ENCODE data around the gene PIGV. TPM values are rescaled to one million over a fixed set of nuclear protein-coding genes. Genes with fewer than 3 reads are reported as not detected.

Gene PIGV
- total RNA-seq, 2 experiments from 2014 or later = 8.6 to 9.7 TPM

GRCh38 chr1:26814893-26815292 is 27.1 kb downstream of the PIGV start:
- CTCF ChIA-PET = interaction anchor here (1.1 to 1.4 kb wide), 2 partner anchors 15 to 18 kb away, joined by 3 to 5 read pairs; no protein-coding TSS in a partner anchor
- ATAC-seq = no peak
- H3K27me3 Mint-ChIP-seq = no peaks in the 10 kb centered on the region

GRCh38 chr1:26820784-26821269 is 33.1 kb downstream of the PIGV start:
- ATAC-seq (peak; percentile 94), DNase-seq (peak; percentile 64)
- Mint-ChIP-seq H3K4me3 (peak overlapping the region; percentile 70), H3K27me3 (no peaks in the 10 kb centered on the region), H3K4me1 (peaks cover 23% of the 10 kb centered on the region), H3K27ac (peak overlapping the region; percentile 82), H3K9me3 (ENCODE audit: low read depth) (no peaks in the 10 kb centered on the region), H3K36me3 (no peaks in the 10 kb centered on the region)
- CTCF ChIA-PET = interaction anchor here (0.8 to 8.1 kb wide), 22 partner anchors 9 to 298 kb away, joined by 3 to 108 read pairs (median 5); partner anchors contain the start of genes GPN2 and PIGV

More at GRCh38 chr1:26814893-26815292, 27.1 kb downstream of the PIGV start:
- no peaks in the 10 kb centered on the region for H3K36me3 Mint-ChIP-seq
- no peaks in the 10 kb centered on the region for H3K9me3 Mint-ChIP-seq (ENCODE audit: low read depth)
- no peak overlapping the region for H3K27ac Mint-ChIP-seq
- no peak overlapping the region for H3K4me3 Mint-ChIP-seq
- H3K4me1 Mint-ChIP-seq = peaks cover 26% of the 10 kb centered on the region
- no peak for DNase-seq

- Mint-ChIP-seq H3K4me1 (peaks cover 33% of the 10 kb centered on the region), H3K36me3 (peaks cover 2% of the 10 kb centered on the region), H3K9me3 (ENCODE audit: low read depth) (no peaks in the 10 kb centered on the region), H3K4me3 (no peak overlapping the region), H3K27me3 (no peaks in the 10 kb centered on the region), H3K27ac (no peak overlapping the region)
- DNase-seq (no peak), ATAC-seq (no peak)
- CTCF ChIA-PET = interaction anchor here (0.5 to 8.1 kb wide), 10 partner anchors 10 to 224 kb away, joined by 3 to 108 read pairs (median 4); no protein-coding TSS in a partner anchor
These were observed 35.1 kb downstream of the PIGV start for GRCh38 chr1:26822737-26823395.

GRCh38 chr1:26824731-26825130 is 37.0 kb downstream of the PIGV start:
- peaks cover 51% of the 10 kb centered on the region for H3K4me1 Mint-ChIP-seq
- ATAC-seq (no peak), DNase-seq (no peak)
- CTCF ChIA-PET = interaction anchor here (0.8 to 8.1 kb wide), 8 partner anchors 10 to 222 kb away, joined by 3 to 108 read pairs (median 6); partner anchors contain the start of genes GPN2 and PIGV
- no peak overlapping the region for H3K27ac Mint-ChIP-seq
- no peaks in the 10 kb centered on the region for H3K9me3 Mint-ChIP-seq (ENCODE audit: low read depth)
- H3K36me3 Mint-ChIP-seq = peaks cover 8% of the 10 kb centered on the region
- no peaks in the 10 kb centered on the region for H3K27me3 Mint-ChIP-seq
- no peak overlapping the region for H3K4me3 Mint-ChIP-seq

- CTCF ChIA-PET = interaction anchor here (0.6 to 8.1 kb wide), 6 partner anchors 8 to 63 kb away, joined by 3 to 108 read pairs (median 8); partner anchors contain the start of gene GPN2
- DNase-seq (peak; percentile 70), ATAC-seq (peak; percentile 93)
- H3K36me3 Mint-ChIP-seq = peaks cover 12% of the 10 kb centered on the region
- H3K4me3 Mint-ChIP-seq = peak within 1 kb of the TSS; percentile 90
- H3K9me3 Mint-ChIP-seq (ENCODE audit: low read depth) = no peaks in the 10 kb centered on the region
- H3K27ac Mint-ChIP-seq = peak within 1 kb of the TSS; percentile 85
- peaks cover 52% of the 10 kb centered on the region for H3K4me1 Mint-ChIP-seq
- H3K27me3 Mint-ChIP-seq = no peaks in the 10 kb centered on the region
These were observed 38.7 kb downstream of the PIGV start, which contains the start of gene ZDHHC18 for GRCh38 chr1:26826261-26827105. Gene ZDHHC18, plus strand, starts transcription at chr1:26826688. Its CDS starts 117 bp downstream, at chr1:26826805.

- Mint-ChIP-seq H3K27ac (peak overlapping the region; percentile 83), H3K9me3 (ENCODE audit: low read depth) (no peaks in the 10 kb centered on the region), H3K4me1 (peaks cover 58% of the 10 kb centered on the region), H3K4me3 (peak overlapping the region; percentile 90), H3K36me3 (peaks cover 12% of the 10 kb centered on the region), H3K27me3 (no peaks in the 10 kb centered on the region)
- CTCF ChIA-PET = interaction anchor here (3.7 kb wide), 1 partner anchor 38 kb away, joined by 23 read pairs; the partner anchor contains the start of gene PIGV
- DNase-seq (no peak), ATAC-seq (no peak)
These were observed 39.4 kb downstream of the PIGV start for GRCh38 chr1:26827106-26827604.

GRCh38 chr1:26827663-26828062 is 39.9 kb downstream of the PIGV start:
- Mint-ChIP-seq H3K4me1 (peaks cover 63% of the 10 kb centered on the region), H3K36me3 (peaks cover 12% of the 10 kb centered on the region), H3K9me3 (ENCODE audit: low read depth) (no peaks in the 10 kb centered on the region), H3K27ac (peak overlapping the region; percentile 83), H3K27me3 (no peaks in the 10 kb centered on the region), H3K4me3 (peak overlapping the region; percentile 90)
- ATAC-seq = no peak
- CTCF ChIA-PET = interaction anchor here (0.6 to 3.7 kb wide), 4 partner anchors 17 to 505 kb away, joined by 3 to 23 read pairs (median 15); partner anchors contain the start of gene PIGV
- DNase-seq = no peak

- H3K9me3 Mint-ChIP-seq (ENCODE audit: low read depth) = no peaks in the 10 kb centered on the region
- peak overlapping the region; percentile 75 for H3K27ac Mint-ChIP-seq
- peaks cover 16% of the 10 kb centered on the region for H3K36me3 Mint-ChIP-seq
- DNase-seq (no peak), ATAC-seq (no peak)
- CTCF ChIA-PET = interaction anchor here (0.6 to 3.7 kb wide), 7 partner anchors 8 to 506 kb away, joined by 3 to 23 read pairs (median 7); partner anchors contain the start of gene PIGV
- peaks cover 68% of the 10 kb centered on the region for H3K4me1 Mint-ChIP-seq
- peak overlapping the region; percentile 90 for H3K4me3 Mint-ChIP-seq
- H3K27me3 Mint-ChIP-seq = no peaks in the 10 kb centered on the region
These were observed 40.8 kb downstream of the PIGV start for GRCh38 chr1:26828411-26828991.

GRCh38 chr1:26829184-26829911 is 41.6 kb downstream of the PIGV start:
- ATAC-seq = no peak
- Mint-ChIP-seq H3K9me3 (ENCODE audit: low read depth) (no peaks in the 10 kb centered on the region), H3K4me1 (peaks cover 77% of the 10 kb centered on the region), H3K36me3 (peaks cover 23% of the 10 kb centered on the region), H3K27ac (peak overlapping the region; percentile 75), H3K27me3 (no peaks in the 10 kb centered on the region), H3K4me3 (peak overlapping the region; percentile 90)
- CTCF ChIA-PET = interaction anchor here (1.0 to 6.9 kb wide), 7 partner anchors 9 to 227 kb away, joined by 3 to 59 read pairs (median 14); partner anchors contain the start of gene PIGV
- no peak for DNase-seq

GRCh38 chr1:26831059-26831458 is 43.3 kb downstream of the PIGV start:
- no peaks in the 10 kb centered on the region for H3K27me3 Mint-ChIP-seq
- no peak for DNase-seq

GRCh38 chr1:26831546-26832248 is 43.9 kb downstream of the PIGV start:
- no peak for ATAC-seq
- no peak for DNase-seq
- peak overlapping the region; percentile 96 for H3K27ac Mint-ChIP-seq
- CTCF ChIA-PET = interaction anchor here (0.8 to 6.9 kb wide), 8 partner anchors 8 to 229 kb away, joined by 3 to 59 read pairs (median 32); partner anchors contain the start of genes PIGV and SFN
- peaks cover 40% of the 10 kb centered on the region for H3K36me3 Mint-ChIP-seq
- no peaks in the 10 kb centered on the region for H3K9me3 Mint-ChIP-seq (ENCODE audit: low read depth)
- H3K27me3 Mint-ChIP-seq = no peaks in the 10 kb centered on the region
- no peak overlapping the region for H3K4me3 Mint-ChIP-seq
- H3K4me1 Mint-ChIP-seq = peaks cover 75% of the 10 kb centered on the region

More at GRCh38 chr1:26831059-26831458, 43.3 kb downstream of the PIGV start:
- peaks cover 76% of the 10 kb centered on the region for H3K4me1 Mint-ChIP-seq
- peak overlapping the region; percentile 96 for H3K27ac Mint-ChIP-seq
- H3K9me3 Mint-ChIP-seq (ENCODE audit: low read depth) = no peaks in the 10 kb centered on the region
- CTCF ChIA-PET = interaction anchor here (1.3 to 6.9 kb wide), 7 partner anchors 8 to 42 kb away, joined by 3 to 59 read pairs (median 14); partner anchors contain the start of gene PIGV
- peaks cover 37% of the 10 kb centered on the region for H3K36me3 Mint-ChIP-seq
- no peak for ATAC-seq
- no peak overlapping the region for H3K4me3 Mint-ChIP-seq

Data from activated CD8-positive, alpha-beta memory T cell treated with anti-CD3 and anti-CD28 coated beads, Interleukin-2, amount 10 ng/mL, durations not matched to agents 7 days and 5 days (primary cell).